Amniotic epithelial cell (primary cell): ENCODE data around the gene LIPG.

ENCODE experiments used
- DNase-seq: peaks from one replicate; pipeline ENCODE4 v3.0.0-alpha.2; 2010; ENCODE audit warnings: low read depth

Gene LIPG

DNA sequence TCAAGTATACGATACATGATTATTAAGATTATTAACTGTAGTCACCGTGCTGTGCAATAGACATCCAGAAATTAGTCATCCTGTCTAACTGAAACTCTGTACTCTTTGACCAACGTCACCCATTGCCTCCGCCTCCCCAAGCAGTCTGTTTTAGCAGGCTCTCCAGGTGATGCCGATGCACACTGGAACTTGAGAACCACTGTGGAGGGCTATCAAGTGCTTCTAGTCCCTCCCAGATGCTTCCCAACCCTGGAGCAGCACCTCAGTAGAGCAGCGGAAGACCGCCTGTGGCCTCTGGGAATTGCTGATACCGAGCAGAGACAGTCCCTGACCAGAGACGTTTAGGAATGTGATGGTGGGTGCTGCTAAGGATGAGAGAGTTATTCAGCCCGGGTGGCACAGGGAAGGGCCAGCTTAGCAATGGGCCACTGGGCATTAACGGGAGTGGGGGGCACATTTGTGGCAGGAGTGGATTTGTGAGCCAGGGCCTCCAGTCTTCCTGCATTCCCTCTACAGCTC lies 50.7 kb downstream of the LIPG start:
- DNase-seq = no peak

DNA sequence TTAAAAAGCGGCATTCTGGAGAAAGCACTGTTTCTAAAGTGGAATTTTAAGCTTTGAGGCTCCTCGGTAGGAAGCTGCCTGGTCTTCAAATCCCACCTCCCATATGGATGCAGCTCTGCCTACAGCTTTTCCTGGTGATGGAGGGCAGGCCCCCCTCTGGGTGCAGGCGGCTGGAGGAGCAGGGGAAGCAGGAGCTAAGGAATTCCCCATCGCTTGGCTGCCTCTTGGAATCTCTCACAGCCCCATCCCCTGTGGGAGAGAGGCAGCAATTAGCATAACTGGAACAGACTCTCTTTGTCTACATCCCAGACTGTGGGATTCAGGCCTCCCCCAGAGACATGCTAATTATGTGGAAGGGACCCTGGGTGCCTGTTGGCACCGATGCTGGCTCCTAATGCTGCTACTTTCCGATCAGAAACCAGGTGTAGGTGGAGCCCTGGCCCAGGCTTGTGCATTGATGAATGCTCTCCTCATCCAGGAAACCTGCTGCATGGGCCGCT lies 51.3 kb downstream of the LIPG start:
- no peak for DNase-seq

DNA sequence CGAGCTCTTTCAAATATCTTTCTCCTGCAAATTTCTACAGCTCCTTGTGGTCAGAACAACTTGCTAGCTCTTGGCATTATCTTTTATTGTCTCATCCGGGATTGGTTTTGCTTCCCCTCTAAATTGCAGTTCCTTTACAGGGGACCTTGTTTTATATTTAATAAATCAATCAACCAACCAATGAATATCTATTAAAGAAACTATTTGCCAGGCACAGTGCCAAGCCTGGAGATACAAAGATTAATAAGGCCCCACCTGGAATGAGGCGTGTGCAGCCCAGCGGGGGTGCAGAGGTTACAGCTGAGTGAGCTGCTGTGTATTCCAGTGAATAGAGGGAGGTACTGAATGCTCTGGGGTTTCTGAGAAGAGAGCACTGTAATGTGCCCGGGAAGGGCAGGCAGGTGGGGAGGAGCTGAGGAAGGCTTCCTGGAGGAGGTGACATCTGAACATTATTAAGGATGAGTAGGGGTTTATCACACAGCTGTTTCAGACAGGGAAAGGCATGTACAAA lies 51.8 kb downstream of the LIPG start:
- DNase-seq = no peak

DNA sequence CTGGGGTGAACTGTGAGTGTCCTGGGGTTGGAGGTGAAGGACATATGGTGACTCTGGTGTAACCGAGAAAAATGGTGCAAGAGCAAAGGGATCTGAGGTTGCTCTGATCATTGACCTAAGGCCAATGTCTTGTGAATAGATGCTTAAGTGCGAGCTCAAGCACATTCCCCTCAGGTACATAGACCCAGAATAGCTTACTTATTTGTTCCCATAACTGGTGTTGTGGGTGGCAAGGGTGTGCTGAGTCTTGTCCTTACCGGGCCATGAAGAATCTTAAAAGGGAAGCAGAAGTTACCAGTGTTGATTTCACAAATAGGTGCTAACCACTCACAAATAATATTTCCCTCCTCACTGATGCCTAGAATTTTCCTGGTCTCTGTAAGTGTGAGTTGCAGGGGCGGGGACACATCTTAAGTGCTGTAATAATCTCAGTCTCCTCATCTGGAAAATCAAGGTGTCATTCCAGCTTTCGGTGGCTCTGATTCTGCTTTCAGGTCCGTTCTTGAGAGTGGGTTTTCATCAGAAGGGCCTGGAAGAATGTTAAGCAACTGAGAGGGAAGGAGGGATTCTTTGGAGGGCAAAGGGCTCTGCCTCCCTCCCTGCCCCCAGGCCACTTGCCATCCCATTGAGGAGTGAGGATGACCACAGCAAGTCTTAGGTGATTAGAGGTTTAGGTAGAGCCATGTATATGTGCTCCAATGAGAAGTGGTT lies 54.9 kb downstream of the LIPG start:
- no peak for DNase-seq

DNA sequence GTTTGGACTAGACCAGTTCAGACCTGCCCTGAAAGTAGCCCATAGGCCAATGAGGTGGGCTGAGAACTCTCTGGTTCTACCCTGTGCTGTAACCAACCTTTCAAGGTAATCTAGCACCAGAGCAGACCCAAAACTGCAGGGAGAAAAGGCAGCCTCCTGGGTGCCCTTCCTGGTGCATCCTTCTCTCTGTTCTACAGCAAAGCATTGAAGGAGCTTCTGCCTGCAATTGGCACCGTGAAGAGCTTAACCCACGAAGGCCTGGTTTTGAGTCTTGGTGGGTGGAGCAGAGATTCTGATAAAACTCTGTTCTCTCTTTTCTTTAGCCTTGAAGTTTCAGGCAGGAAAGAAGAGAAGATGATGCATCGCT lies 55.5 kb downstream of the LIPG start:
- no peak for DNase-seq

DNA sequence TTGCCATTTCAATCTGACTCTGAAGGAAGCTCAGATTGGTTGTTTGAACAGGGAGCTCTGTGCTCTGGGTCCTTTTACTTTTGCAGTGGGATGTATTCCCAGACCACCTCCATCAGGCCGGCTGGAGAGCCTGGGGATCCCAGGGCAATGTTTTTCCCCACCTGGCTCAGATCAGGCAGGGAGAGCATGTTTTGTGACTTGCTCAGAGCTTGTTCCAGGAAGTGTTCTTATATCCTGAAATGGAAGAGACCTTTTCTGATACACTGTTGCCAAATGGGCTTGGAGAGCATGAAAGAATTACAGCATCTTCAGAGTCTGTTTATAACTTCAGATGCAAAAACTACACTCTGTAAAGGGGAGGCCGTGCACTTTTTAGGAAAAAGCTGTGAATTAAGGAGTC lies 56.0 kb downstream of the LIPG start:
- DNase-seq = no peak

DNA sequence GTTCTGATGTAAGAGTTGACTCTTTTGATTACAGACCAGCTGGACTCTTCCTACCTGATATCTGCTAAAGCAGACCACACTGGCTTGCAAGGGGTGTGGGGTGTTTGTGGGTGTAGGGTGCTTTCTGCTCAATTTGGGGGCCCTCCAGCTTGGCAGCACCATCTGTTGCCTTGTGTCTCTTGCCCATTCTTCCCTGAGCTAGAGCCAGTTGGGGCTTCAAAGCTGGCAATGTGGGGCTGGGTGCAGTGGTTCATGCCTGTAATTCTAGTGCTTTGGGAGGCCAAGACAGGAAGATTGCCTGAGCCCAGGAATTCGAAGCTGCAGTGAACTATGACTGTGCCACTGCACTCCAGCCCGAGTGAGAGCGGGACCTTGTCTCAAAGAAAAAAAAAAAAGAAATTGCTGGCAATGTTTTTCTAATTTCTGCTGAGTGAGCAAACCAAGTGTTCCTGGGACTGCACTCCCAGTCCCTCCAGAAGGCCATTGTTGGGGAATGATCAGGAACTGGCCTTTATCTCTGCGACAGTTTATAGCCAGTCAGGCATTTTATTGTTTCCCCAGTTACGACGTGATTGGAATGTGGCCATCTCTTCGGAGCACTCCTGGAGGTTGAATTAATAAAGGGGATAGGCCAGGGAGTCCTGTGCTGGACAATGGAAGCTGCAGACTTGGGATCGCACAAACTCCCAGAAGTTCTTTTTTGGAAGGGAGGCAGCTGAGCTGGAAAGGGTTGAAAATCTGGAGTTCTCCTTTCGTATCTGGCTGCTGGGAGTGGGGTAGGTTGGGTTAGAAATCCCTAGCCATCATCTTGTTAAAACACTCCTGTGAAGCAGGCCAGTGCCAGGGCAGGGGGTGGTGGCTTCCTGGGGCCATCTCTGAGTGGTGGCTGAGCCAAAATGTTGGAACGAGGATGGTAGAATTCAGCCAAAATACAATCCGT lies 57.2 kb downstream of the LIPG start:
- DNase-seq = no peak

DNA sequence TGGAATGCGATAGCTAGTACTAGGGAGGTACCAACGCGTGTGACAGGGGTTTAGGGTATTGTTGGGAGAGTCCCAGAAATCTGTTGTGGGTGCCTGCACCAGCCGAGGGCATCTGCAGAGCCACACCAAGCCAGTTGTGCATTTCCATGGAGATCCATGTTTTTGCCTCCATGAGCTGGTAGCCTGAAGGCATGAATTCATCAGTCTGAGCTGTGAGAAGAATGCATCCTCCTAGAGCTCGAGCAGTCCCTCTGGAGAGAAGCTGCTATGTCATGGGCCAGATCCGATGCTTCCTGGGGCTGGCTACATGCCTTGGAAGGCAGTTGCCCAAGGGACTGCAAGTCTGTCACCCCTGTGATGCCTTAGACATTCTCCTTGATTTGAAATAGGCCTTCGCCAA lies 57.9 kb downstream of the LIPG start:
- DNase-seq = no peak

DNA sequence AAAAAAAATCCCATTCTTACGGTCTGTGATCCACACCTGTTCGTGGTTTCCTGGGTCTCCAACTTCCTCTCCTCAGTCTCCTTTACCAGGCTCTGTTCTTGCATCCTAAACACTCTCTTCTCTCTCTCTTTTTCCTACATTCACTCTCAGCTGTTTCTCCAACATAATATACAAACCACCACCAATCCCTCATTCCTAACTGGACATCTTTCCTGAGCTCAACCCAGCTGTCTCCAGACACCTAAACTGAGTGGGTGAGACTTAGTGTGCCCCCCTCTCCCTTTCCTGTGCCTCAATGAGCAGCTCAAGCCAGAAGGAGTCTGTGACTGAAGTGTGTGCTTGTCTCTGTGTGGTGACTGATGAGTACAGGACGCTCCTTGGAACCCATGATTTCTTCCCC lies 59.4 kb downstream of the LIPG start:
- no peak for DNase-seq

DNA sequence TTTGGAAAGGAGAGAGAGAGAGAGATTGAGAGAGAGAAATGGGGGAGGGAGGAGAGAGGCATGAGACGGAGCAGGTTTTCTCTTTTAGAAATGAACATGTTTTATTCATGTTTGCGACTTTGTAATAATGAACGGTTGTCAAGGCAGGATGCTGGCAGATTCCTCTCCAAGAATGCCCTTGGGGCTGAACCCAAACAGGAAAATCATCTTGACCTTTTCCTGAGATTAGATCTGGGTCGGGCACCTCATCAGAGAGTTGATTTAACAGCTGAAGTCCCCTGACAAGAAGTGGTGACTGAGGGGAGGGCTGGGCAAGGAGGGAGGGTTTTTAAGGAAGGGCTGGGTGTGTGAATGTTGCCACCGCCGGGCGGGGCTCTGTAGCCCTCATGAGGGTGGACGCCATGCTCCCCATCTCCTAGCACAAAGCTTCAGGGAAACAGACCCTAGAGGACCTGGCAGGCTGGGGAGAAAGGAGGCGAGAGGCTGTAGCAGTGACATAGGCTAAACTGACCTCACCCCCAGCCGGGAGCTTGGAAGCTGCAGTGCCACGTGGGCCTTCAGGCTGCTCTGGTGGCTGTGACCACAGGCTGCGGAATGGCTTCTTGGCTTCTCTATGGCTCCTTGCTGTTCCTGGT lies 60.0 kb downstream of the LIPG start:
- DNase-seq = no peak

DNA sequence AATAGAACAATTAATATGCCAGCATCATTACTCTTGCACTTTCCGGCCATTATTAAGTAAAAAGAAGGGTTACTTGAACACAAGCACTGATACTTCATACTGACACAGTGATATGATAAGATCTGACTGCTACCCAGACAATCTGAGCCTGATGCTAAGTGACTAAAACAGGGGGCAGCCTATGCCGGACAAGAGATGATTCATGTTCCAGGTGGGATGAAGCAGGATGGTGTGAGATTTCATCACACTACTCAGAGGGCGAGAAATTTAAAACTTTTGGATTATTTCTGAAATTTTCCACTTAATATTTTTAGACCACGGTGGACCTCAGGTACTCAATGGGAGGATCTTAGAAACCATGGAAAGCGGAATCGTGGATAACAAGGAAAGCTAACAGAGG lies 61.7 kb downstream of the LIPG start:
- DNase-seq = no peak

DNA sequence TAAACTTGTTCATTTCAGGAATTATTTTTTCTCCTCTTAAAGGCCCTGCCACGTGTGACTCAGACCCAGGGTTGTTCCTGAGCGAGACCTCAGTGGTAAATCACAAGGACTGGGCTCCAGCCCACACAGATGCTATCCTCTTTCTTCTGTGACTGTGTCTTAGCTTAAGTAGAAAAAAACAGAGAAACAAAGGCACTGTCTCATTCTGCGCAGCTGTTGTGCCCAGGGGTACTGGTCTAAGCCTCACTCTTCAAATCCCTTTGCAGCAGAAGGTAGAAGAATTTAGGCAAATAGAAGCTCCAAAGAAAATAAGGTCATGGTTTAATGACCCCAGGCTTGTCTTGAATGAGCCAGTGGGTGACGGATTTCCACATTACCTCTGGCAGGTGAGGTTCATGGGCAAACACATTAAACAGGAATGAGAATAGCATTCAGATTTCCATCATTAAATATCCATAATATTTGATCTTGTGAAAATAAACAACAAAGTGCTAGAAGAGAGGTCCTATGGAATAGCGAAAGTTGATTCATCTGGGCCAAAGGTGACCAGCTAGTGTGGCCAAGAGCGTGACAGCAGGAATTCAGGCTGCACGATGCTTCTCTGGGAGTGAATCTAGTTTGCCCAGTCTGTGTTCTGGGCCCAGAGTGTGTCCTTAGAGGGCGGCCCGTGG lies 63.3 kb downstream of the LIPG start:
- DNase-seq = peak; percentile 23

DNA sequence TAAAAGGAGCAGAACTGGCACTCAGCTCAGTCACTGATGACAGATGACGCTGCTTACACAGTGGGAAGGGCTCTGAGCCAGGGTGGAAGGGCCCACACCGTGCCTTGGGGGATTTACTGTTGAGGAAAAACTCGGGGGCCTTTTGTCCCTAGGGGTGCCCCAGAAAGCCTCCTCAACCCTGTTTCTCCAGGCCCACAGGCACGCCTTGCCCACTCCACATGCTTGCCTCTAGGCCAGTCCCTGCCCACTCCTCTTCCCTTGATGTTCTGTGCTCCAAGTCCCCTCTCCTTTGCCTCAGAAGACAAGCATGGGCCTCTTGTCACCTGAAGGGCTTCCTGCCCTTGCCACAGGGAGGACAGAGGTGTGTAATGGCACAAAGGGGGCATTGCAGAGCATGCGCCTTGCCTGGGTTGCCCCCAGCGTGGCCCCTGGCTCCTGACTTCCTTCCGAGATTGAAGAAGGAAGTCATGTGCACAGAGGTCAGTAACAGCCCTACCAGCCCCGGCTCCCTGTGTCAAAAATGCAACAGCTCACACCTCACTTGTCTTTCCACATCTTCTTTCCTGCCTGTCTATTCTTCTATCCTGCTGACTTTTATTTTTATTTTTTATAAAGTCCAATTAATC lies 65.1 kb downstream of the LIPG start:
- no peak for DNase-seq

DNA sequence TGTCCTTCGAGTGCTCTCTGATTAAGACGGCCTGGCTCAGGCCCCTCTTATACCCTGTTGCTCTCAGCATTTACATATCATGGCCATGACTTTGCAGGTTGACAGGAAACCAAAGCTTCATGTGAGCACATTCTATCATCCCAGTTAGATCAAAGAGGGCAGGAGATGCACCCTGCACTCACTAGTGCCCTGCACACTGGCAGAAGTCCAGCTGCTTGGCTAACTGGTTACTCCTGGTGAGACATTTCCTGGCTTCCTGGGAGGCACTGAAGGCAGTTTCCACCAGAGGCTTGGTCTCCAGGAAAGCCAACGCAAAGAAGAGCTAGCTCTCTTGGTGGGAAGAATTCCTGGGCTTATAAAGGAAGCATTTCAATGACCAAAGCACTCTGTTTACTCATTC lies 66.3 kb downstream of the LIPG start:
- no peak for DNase-seq

DNA sequence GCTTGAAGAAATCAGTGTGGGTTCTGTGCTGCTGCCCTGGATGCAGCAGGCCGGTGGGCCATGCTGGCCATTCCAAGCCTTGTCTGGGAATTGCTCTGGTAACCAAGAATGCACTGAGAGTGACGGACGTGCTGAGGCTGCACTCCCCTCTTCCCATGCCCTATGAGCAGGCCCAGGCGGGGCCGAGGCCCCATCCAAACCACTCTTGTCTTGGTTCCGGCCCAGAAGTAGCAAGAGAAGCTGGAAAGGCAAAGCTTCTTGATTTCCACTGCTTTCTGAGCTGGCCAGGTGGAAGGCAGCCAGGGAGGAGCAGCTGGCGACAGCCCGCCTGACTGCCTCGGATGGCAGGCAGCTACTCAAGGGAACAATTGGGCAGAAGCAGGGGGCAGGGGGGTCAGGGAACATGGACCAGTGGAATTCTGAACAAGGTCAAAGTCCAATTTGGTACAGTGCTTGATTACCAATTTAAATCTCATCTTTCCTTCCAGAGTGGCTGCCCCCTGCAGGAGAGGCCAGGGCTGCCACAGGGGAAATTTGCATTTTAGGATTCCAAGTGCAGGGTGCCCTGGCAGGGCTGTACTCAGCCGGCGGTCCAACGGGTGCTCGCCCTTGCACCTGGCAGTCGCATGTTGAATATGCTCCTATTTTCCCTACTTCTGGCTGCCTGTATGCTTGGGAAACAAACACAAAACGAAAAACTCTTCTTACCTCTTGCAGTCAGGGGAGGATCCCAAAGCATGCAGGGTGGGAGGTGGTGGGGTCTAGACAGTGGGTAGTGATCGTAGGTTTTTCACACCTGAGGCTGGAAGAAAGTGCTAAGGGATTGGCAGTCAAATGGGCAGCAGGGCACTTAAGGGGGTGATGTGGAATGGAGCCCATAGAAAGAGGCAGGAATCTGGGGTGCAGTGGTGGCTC lies 67.3 kb downstream of the LIPG start:
- DNase-seq = no peak

DNA sequence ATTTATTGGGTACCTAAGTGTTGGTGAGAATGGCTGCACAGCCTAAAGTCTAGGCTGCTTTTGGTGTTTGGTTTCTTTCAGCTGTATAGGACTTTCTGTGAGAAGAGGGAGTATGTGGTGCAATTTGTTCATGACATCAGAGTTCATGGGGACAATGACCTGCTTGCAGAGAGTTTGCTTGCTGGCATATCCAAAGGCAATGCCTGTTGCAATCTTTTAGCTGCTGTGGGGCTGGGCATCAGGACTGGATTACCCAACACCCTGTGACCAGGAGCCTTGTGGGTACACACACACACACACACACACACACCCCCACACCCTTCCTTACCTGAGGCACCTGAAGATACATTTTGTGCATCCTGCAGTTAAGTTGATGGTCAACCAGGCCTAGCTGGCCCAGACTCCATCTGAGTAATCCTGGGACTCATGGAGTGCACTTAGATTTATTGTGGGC lies 68.4 kb downstream of the LIPG start:
- DNase-seq = peak; percentile 24

DNA sequence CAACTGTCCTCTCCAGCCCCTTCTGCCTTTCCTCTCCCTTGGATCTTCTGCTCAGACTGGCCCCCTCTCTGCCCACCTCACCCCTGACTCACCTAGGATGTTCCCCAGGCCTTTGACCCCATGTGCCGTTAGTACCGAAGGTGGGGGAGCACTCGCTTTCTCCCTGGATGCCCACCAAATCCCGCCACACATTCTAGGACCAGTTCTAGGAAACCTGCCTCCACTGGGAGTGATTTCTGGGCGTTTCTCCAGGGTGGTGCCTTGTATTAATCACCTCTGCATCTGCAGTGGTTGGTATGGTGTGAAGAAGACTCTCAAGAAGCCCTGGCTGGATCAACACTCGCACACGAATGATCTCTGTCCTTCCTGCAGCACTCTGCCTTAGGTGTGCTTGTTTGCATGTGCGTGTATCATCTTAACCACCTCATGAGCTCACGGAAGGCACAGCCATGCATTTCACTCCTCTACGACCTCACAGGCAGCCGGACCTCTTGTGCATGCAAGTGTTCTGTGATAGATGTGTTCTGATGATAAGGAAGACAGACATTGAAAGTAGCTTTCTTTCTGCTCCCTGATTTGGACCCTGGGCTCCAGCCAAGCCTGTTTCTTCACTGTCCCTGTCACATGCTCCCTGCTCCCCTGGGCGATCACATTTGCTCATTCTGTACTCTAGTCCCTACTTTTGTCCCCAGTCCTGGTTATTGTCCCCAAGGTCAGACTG lies 69.4 kb downstream of the LIPG start:
- DNase-seq = no peak

DNA sequence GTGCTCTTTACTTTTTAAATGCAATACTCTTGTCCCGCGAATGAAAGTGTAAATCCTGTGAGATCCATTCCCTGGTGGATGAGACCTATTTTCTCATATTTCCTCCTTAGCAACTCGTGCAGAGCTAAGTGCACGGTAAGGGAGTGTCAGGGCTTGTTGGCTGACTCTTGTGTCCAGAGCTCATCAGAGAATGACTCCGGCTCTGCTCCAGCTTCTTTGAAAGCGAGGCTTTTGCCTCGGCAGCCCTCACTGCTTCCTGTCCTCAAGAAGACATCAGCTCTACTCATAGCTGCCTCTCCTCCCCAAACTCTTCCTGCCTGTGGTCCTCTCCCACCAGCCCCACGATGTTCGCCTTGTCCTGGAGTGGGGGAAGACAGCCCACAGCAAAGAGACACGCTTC lies 70.7 kb downstream of the LIPG start:
- DNase-seq = no peak

DNA sequence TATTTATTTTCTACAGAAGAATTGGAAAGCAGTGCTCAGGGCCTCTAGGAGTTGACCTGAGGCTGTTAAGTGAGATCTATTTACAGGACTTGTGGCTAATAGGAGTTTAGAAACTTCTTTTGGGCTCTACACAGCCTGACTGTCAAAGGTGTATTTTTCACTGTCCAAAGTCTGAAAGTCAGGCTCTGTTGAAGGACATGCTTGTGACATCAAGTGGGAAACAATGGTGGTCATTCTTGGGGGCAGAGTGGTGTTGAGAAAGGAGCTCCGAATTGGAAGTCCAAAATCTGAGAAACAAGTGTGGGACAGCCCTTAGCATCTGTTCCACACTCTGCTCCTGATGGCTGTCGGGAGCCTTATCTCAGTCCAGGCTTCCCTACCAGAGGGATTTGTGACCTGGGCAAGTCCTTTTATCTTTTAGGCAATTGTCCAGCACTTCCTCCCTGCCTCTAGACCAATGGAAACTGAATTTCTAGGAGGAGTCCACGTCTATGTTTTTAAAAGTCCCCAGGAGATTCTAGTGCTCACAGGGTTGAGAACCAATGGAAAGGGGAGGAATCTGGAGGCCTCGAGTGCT lies 76.4 kb downstream of the LIPG start:
- no peak for DNase-seq
